HEK293 (cell line): ENCODE results near the gene KIF20A.
A peak's percentile ranks its signal among the peaks of the same experiment; 100 is the strongest.

Experiments used
- CTCF ChIA-PET: fragments of 350-600 bp; formaldehyde crosslinking; extraction: SDS; loops from one replicate; lab custom pipeline; 2021; ENCODE audit warnings: antibody characterized with exemption; lab: Yijun Ruan, JAX
- POLR2A ChIA-PET: fragments of 300-600 bp; formaldehyde crosslinking; extraction: SDS; loops from one replicate; lab custom pipeline; 2020; ENCODE audit warnings: antibody characterized with exemption, inconsistent platforms; lab: Yijun Ruan, JAX
- H3K27ac ChIP-seq: fragments of 200-500 bp; sonication (Bioruptor generic); 2 replicates; pipeline ENCODE4 v1.5.1; 2014; ENCODE audit warnings: low read depth, low read length, control low read depth, inconsistent platforms; ENCODE audit errors: extremely low read depth
- H3K36me3 ChIP-seq, 2 experiments: fragments of 200-500 bp in 1 of 2; sonication (Bioruptor generic) in 1 of 2; 1 replicate in 1 of 2; 2 replicates in 1 of 2; pipeline ENCODE4 v1.5.1; 2014 to 2017; ENCODE audit warnings: inconsistent platforms in 2 of 2, low read length in 2 of 2; ENCODE audit not compliant: control insufficient read depth in 2 of 2, insufficient read depth in 1 of 2
- H3K4me1 ChIP-seq: fragments of 200-500 bp; sonication (Bioruptor generic); 2 replicates; pipeline ENCODE4 v1.5.1; 2014; ENCODE audit warnings: mild to moderate bottlenecking, low read length, inconsistent platforms; ENCODE audit not compliant: control insufficient read depth, insufficient read depth
- H3K4me3 ChIP-seq: 2 replicates; pipeline ENCODE4 v1.5.1; 2011; ENCODE audit warnings: low read depth, mild to moderate bottlenecking, control low read depth, low read length, moderate library complexity
- H3K9me3 ChIP-seq: fragments of 200-500 bp; sonication (Bioruptor generic); 2 replicates; pipeline ENCODE4 v1.5.1; 2014; ENCODE audit warnings: low read depth, low read length, inconsistent platforms; ENCODE audit not compliant: control insufficient read depth, insufficient read depth
- ATF2 ChIP-seq: fragments of 450-650 bp; formaldehyde crosslinking; IDR thresholded peaks from 2 replicates; pipeline ENCODE4 v1.5.1; 2016; ENCODE audit warnings: missing biosample characterization, missing genetic modification characterization, low read depth
- GLIS1 ChIP-seq: fragments of 450-650 bp; formaldehyde crosslinking; IDR thresholded peaks from 2 replicates; pipeline ENCODE4 v1.5.1; 2016; ENCODE audit warnings: missing biosample characterization, missing genetic modification characterization
- HOXC10 ChIP-seq: sonication (generic); formaldehyde crosslinking; IDR thresholded peaks from 2 replicates; pipeline ENCODE4 v1.8.1; 2023; ENCODE audit warnings: mild to moderate bottlenecking, missing genetic modification reagents
- OSR2 ChIP-seq: fragments of 450-650 bp; formaldehyde crosslinking; IDR thresholded peaks from 2 replicates; pipeline ENCODE4 v1.5.1; 2016; ENCODE audit warnings: missing biosample characterization, missing genetic modification characterization
- SCRT1 ChIP-seq: fragments of 450-650 bp; formaldehyde crosslinking; IDR thresholded peaks from 2 replicates; pipeline ENCODE4 v1.5.1; 2016; ENCODE audit warnings: missing biosample characterization, missing genetic modification characterization, borderline replicate concordance
- SCRT2 ChIP-seq: fragments of 450-650 bp; formaldehyde crosslinking; IDR thresholded peaks from 2 replicates; pipeline ENCODE4 v1.5.1; 2016; ENCODE audit warnings: missing biosample characterization, missing genetic modification characterization
- ZBTB48 ChIP-seq: fragments of 450-650 bp; formaldehyde crosslinking; IDR thresholded peaks from 2 replicates; pipeline ENCODE4 v1.5.1; 2016; ENCODE audit warnings: missing biosample characterization, missing genetic modification characterization
- ZEB2 ChIP-seq: fragments of 450-650 bp; formaldehyde crosslinking; IDR thresholded peaks from 2 replicates; pipeline ENCODE4 v1.5.1; 2016; ENCODE audit warnings: missing biosample characterization, missing genetic modification characterization
- ZFP3 ChIP-seq: fragments of 450-650 bp; formaldehyde crosslinking; IDR thresholded peaks from 2 replicates; pipeline ENCODE4 v1.5.1; 2016; ENCODE audit warnings: low read depth, missing biosample characterization, missing genetic modification characterization
- ZNF10 ChIP-seq: fragments of 450-650 bp; formaldehyde crosslinking; IDR thresholded peaks from 2 replicates; pipeline ENCODE4 v1.5.1; 2017; ENCODE audit warnings: missing biosample characterization, missing genetic modification characterization
- ZNF157 ChIP-seq: fragments of 450-650 bp; formaldehyde crosslinking; IDR thresholded peaks from 2 replicates; pipeline ENCODE4 v1.5.1; 2016; ENCODE audit warnings: missing biosample characterization, missing genetic modification characterization
- ZNF423 ChIP-seq: fragments of 450-650 bp; formaldehyde crosslinking; IDR thresholded peaks from 2 replicates; pipeline ENCODE4 v1.5.1; 2016; ENCODE audit warnings: missing biosample characterization, missing genetic modification characterization
- ZNF473 ChIP-seq: fragments of 450-650 bp; formaldehyde crosslinking; IDR thresholded peaks from 2 replicates; pipeline ENCODE4 v1.5.1; 2017; ENCODE audit warnings: missing biosample characterization, missing genetic modification characterization
- ZNF510 ChIP-seq: fragments of 450-650 bp; formaldehyde crosslinking; IDR thresholded peaks from 2 replicates; pipeline ENCODE4 v1.5.1; 2018; ENCODE audit warnings: mild to moderate bottlenecking, missing genetic modification characterization, missing biosample characterization; ENCODE audit not compliant: insufficient replicate concordance
- ZNF513 ChIP-seq: fragments of 450-650 bp; IDR thresholded peaks from 2 replicates; pipeline ENCODE4 v1.5.1; 2018; ENCODE audit warnings: missing biosample characterization, missing genetic modification characterization
- ZNF549 ChIP-seq: fragments of 450-650 bp; IDR thresholded peaks from 2 replicates; pipeline ENCODE4 v1.5.1; 2018; ENCODE audit warnings: missing biosample characterization, missing genetic modification characterization, mild to moderate bottlenecking, inconsistent platforms, moderate library complexity
- ZNF555 ChIP-seq: fragments of 450-650 bp; formaldehyde crosslinking; conservative IDR thresholded peaks from 2 replicates; pipeline ENCODE4 v1.5.1; 2017; ENCODE audit warnings: missing biosample characterization, mild to moderate bottlenecking, missing genetic modification characterization, inconsistent platforms
- ZNF561 ChIP-seq: fragments of 450-650 bp; IDR thresholded peaks from 2 replicates; pipeline ENCODE4 v1.5.1; 2018; ENCODE audit warnings: missing biosample characterization, missing genetic modification characterization, borderline replicate concordance
- ZNF692 ChIP-seq: fragments of 450-650 bp; formaldehyde crosslinking; IDR thresholded peaks from 2 replicates; pipeline ENCODE4 v1.5.1; 2016; ENCODE audit warnings: missing biosample characterization, missing genetic modification characterization
- ZNF747 ChIP-seq: fragments of 450-650 bp; formaldehyde crosslinking; IDR thresholded peaks from 2 replicates; pipeline ENCODE4 v1.5.1; 2016; ENCODE audit warnings: missing biosample characterization, missing genetic modification characterization
- ZNF777 ChIP-seq: fragments of 450-650 bp; formaldehyde crosslinking; IDR thresholded peaks from 2 replicates; pipeline ENCODE4 v1.5.1; 2017; ENCODE audit warnings: missing biosample characterization, missing genetic modification characterization, borderline replicate concordance
- ZXDB ChIP-seq: fragments of 450-650 bp; formaldehyde crosslinking; IDR thresholded peaks from 2 replicates; pipeline ENCODE4 v1.5.1; 2016; ENCODE audit warnings: missing biosample characterization, missing genetic modification characterization

KIF20A gene

GRCh38 chr5:138160706-138161105, 18.2 kb upstream of the KIF20A start:
- H3K4me3 ChIP-seq, result no peak overlapping the region
- peaks cover 92 to 94% of the 10 kb centered on the region in 2 experiments for H3K36me3 ChIP-seq
- no peaks in the 10 kb centered on the region for H3K9me3 ChIP-seq
- CTCF ChIA-PET, result no interaction called here
- no peaks in the 10 kb centered on the region for H3K4me1 ChIP-seq
- TF ChIP-seq ZNF473 (tag by site-specific recombination) (no peak), ZNF10 (tag by site-specific recombination) (no peak), ZNF692 (tag by site-specific recombination) (no peak), ZNF561 (tag by site-specific recombination) (no peak), ZNF549 (tag by site-specific recombination) (no peak), ZNF510 (tag by site-specific recombination) (no peak), GLIS1 (tag by site-specific recombination) (no peak), ZFP3 (no peak)
- no peak overlapping the region for H3K27ac ChIP-seq
- POLR2A ChIA-PET, result interaction anchor here (1.4 kb wide), 1 partner anchor 53 kb away, joined by 3 read pairs; the partner anchor contains the start of gene CDC23

- H3K27ac ChIP-seq, result no peak overlapping the region
- H3K4me3 ChIP-seq, result no peak overlapping the region
- CTCF ChIA-PET, result interaction anchor here (0.6 to 0.7 kb wide), 2 partner anchors 30 to 503 kb away, joined by 3 read pairs; no protein-coding TSS in a partner anchor
- H3K4me1 ChIP-seq, result no peaks in the 10 kb centered on the region
- no peak for TF ChIP-seq ATF2 (tag by site-specific recombination)
- peak; percentile 77; the same call in 1 of the 2 replicates for TF ChIP-seq SCRT1 (tag by site-specific recombination)
- TF ChIP-seq ZNF777 (tag by site-specific recombination), result no peak
- TF ChIP-seq ZNF555, result no peak
- peak; percentile 92 for TF ChIP-seq SCRT2
- POLR2A ChIA-PET, result no interaction called here
- peaks cover 95 to 99% of the 10 kb centered on the region in 2 experiments for H3K36me3 ChIP-seq
- H3K9me3 ChIP-seq, result no peaks in the 10 kb centered on the region
Observed at GRCh38 chr5:138163721-138164120, 15.2 kb upstream of the KIF20A start.

- no peaks in the 10 kb centered on the region for H3K4me1 ChIP-seq
- H3K36me3 ChIP-seq, result peaks cover 98 to 99% of the 10 kb centered on the region in 2 experiments
- POLR2A ChIA-PET, result no interaction called here
- TF ChIP-seq ZNF423 (tag by site-specific recombination) (no peak), HOXC10 (CRISPR knock-in tag) (no peak), ZBTB48 (no peak), GLIS1 (tag by site-specific recombination) (peak; percentile 93), ZNF510 (tag by site-specific recombination) (no peak)
- CTCF ChIA-PET, result no interaction called here
- H3K27ac ChIP-seq, result no peak overlapping the region
- H3K4me3 ChIP-seq, result no peak overlapping the region
- H3K9me3 ChIP-seq, result no peaks in the 10 kb centered on the region
Observed at GRCh38 chr5:138169124-138169523, 9.8 kb upstream of the KIF20A start.

GRCh38 chr5:138170299-138170698, 8.6 kb upstream of the KIF20A start:
- CTCF ChIA-PET, result interaction anchor here (0.5 kb wide), 1 partner anchor 26 kb away, joined by 4 read pairs; no protein-coding TSS in a partner anchor
- peaks cover 98 to 99% of the 10 kb centered on the region in 2 experiments for H3K36me3 ChIP-seq

More at GRCh38 chr5:138170299-138170698, 8.6 kb upstream of the KIF20A start:
- POLR2A ChIA-PET, result no interaction called here
- TF ChIP-seq ZNF513, result peak; percentile 59; the same call in 1 of the 2 replicates
- no peak for TF ChIP-seq ZNF747
- TF ChIP-seq ZXDB (tag by site-specific recombination), result no peak
- TF ChIP-seq ZEB2 (tag by site-specific recombination), result no peak
- TF ChIP-seq ZNF157 (tag by site-specific recombination), result no peak
- no peak for TF ChIP-seq OSR2 (tag by site-specific recombination)
- no peaks in the 10 kb centered on the region for H3K9me3 ChIP-seq
- no peaks in the 10 kb centered on the region for H3K4me1 ChIP-seq
- H3K4me3 ChIP-seq, result no peak overlapping the region
- H3K27ac ChIP-seq, result no peak overlapping the region
